Fibroblast of lung (primary cell): ENCODE measurements around the gene GNGT2. TPM values are rescaled to one million over a fixed set of nuclear protein-coding genes. Genes with fewer than 3 reads are reported as not detected.
A peak's percentile ranks its signal among the peaks of the same experiment; 100 is the strongest.

Source experiments
- DNase-seq, 2 donors: peaks; one replicate each; pipeline versions ENCODE4 v3.0.0 to v3.0.0-alpha.2; 2010; ENCODE audit warnings: low read depth in 2 of 2
- H2AFZ ChIP-seq: 2 replicates; pipeline ENCODE4 v1.5.1; 2012; ENCODE audit warnings: low read length, control low read depth, inconsistent platforms
- H3K27ac ChIP-seq: 2 replicates; pipeline ENCODE4 v1.5.1; 2011; ENCODE audit warnings: low read length, control low read depth; ENCODE audit not compliant: insufficient read depth
- H3K27me3 ChIP-seq: 2 replicates; pipeline ENCODE4 v1.5.1; 2011; ENCODE audit warnings: mild to moderate bottlenecking, low read length; ENCODE audit not compliant: control insufficient read depth, insufficient read depth
- H3K36me3 ChIP-seq: 2 replicates; pipeline ENCODE4 v1.5.1; 2011; ENCODE audit warnings: low read length; ENCODE audit not compliant: control insufficient read depth, insufficient read depth
- H3K4me1 ChIP-seq: 2 replicates; pipeline ENCODE4 v1.5.1; 2011; ENCODE audit warnings: low read length; ENCODE audit not compliant: control insufficient read depth, insufficient read depth; ENCODE audit errors: extremely low read depth
- H3K4me2 ChIP-seq: 2 replicates; pipeline ENCODE4 v1.5.1; 2011; ENCODE audit warnings: low read length, control low read depth; ENCODE audit not compliant: insufficient read depth; ENCODE audit errors: extremely low read depth
- H3K4me3 ChIP-seq, 4 experiments: fragments of 200-600 bp in 1 of 4; sonication (generic) in 1 of 4; replicated peaks in 1 of 4; 2 replicates each; pipeline ENCODE4 v1.5.1; 2011 to 2016; ENCODE audit warnings: low read length in 4 of 4, low read depth in 3 of 4, mild to moderate bottlenecking in 3 of 4, control low read depth in 2 of 4, inconsistent platforms in 1 of 4, mixed read lengths in 1 of 4; ENCODE audit not compliant: insufficient read depth in 1 of 4; ENCODE audit errors: control extremely low read depth in 1 of 4
- H3K79me2 ChIP-seq: 2 replicates; pipeline ENCODE4 v1.5.1; 2012; ENCODE audit warnings: mild to moderate bottlenecking, low read length, inconsistent platforms; ENCODE audit not compliant: control insufficient read depth, insufficient read depth
- H3K9ac ChIP-seq: 2 replicates; pipeline ENCODE4 v1.5.1; 2011; ENCODE audit warnings: mild to moderate bottlenecking, low read length, control low read depth; ENCODE audit not compliant: insufficient read depth
- H3K9me3 ChIP-seq: 2 replicates; pipeline ENCODE4 v1.5.1; 2012; ENCODE audit warnings: low read depth, low read length; ENCODE audit not compliant: control insufficient read depth, insufficient read depth
- H4K20me1 ChIP-seq: 2 replicates; pipeline ENCODE4 v1.5.1; 2011; ENCODE audit warnings: low read length; ENCODE audit not compliant: control insufficient read depth, insufficient read depth; ENCODE audit errors: extremely low read depth
- EZH2 ChIP-seq: IDR thresholded peaks from 2 replicates; pipeline ENCODE4 v1.5.1; 2012; ENCODE audit warnings: low read length, control low read depth, mild to moderate bottlenecking; ENCODE audit errors: missing control alignments
- polyA plus RNA-seq, 2 donors: library from polyadenylated mRNA; depleted of rRNA in 1 of 2; stranded (reverse) in 1 of 2; unstranded in 1 of 2; fragments of >200 nt; gene quantifications; 2 replicates each; pipeline ENCODE4 v1.2.1, GENCODE V29; 2011 to 2012; ENCODE audit warnings: missing spikeins in 1 of 2
- total RNA-seq: library from RNA; depleted of rRNA; stranded (reverse); fragments of >200 nt; gene quantifications from 2 replicates; pipeline ENCODE4 v1.2.1, GENCODE V29; 2014
- TF ChIP-seq, protein P1 (sequence below), 2 donors: IDR thresholded peaks in 1 of 2; conservative IDR thresholded peaks in 1 of 2; 1 replicate in 1 of 2; 2 replicates in 1 of 2; pipeline ENCODE4 v1.5.1; 2011 to 2012; ENCODE audit warnings: low read length in 2 of 2, control low read depth in 1 of 2, inconsistent platforms in 1 of 2, low read depth in 1 of 2, mild to moderate bottlenecking in 1 of 2

The GNGT2 gene
- total and polyA plus RNA-seq, 2 donors (not counting 1 experiment from before 2014, with no cell fraction given): 3.7 TPM; not detected in 1

DNA sequence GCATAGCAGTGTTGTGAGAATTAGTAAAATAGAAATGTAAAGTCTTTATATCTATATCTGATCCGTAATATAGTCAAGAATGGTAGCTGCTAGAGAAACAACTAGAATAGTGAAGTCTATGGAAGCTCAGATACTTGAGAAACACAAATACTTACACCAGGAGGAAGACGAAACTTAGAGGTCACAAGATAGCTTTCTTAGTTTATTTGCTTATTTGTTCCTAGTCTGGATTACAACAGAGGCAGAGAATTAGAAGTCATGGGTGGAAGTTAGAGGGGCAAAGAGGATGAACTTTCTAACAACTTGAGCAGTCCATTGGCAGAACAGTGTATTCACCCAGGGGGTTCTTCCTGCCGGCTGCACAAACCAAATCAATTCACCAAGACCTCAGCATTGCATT, 13.9 kb downstream of the GNGT2 start:
- Histone ChIP-seq H3K4me2 (no peak overlapping the region), H2AFZ (no peak overlapping the region)
- no peak for DNase-seq

DNA sequence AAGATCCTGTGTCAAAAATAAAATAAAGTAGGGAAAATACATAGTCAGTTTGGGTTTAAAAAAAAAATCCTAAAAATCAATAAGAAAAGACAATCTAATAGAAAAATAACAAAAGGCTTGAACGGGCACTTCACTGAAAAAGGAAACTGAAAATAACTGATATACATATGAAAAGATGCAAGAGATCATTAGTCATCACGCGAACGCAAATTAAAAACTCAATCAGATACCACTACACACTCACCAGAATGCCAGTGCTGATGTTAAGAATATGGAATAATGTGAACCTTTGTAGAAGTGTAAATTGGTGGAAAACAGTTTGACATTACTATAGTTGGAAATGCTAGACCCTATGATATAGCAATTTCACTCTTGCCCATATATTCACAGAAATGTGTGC, 14.6 kb downstream of the GNGT2 start:
- Histone ChIP-seq H2AFZ (no peak overlapping the region), H3K9me3 (no peaks in the 10 kb centered on the region), H3K27ac (no peak overlapping the region), H3K36me3 (no peaks in the 10 kb centered on the region), H3K79me2 (no peaks in the 10 kb centered on the region), H3K9ac (no peak overlapping the region), H4K20me1 (no peaks in the 10 kb centered on the region), H3K4me2 (no peak overlapping the region), H3K27me3 (no peaks in the 10 kb centered on the region), H3K4me3 (no peak overlapping the region), H3K4me1 (peaks cover 3% of the 10 kb centered on the region)
- DNase-seq: no peak
- no peak for TF ChIP-seq EZH2
- TF ChIP-seq, protein P1, sequence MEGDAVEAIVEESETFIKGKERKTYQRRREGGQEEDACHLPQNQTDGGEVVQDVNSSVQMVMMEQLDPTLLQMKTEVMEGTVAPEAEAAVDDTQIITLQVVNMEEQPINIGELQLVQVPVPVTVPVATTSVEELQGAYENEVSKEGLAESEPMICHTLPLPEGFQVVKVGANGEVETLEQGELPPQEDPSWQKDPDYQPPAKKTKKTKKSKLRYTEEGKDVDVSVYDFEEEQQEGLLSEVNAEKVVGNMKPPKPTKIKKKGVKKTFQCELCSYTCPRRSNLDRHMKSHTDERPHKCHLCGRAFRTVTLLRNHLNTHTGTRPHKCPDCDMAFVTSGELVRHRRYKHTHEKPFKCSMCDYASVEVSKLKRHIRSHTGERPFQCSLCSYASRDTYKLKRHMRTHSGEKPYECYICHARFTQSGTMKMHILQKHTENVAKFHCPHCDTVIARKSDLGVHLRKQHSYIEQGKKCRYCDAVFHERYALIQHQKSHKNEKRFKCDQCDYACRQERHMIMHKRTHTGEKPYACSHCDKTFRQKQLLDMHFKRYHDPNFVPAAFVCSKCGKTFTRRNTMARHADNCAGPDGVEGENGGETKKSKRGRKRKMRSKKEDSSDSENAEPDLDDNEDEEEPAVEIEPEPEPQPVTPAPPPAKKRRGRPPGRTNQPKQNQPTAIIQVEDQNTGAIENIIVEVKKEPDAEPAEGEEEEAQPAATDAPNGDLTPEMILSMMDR (conservative IDR thresholded peaks at IDR 0.05 in 1 of 2, IDR thresholded peaks at IDR 0.05 in 1 of 2; ENCODE audit: low read depth in 1 of 2, low read length in 2 of 2): no peak

More for the DNA sequence above, 13.9 kb downstream of the GNGT2 start:
- H3K4me3 ChIP-seq: no peak overlapping the region
- H4K20me1 ChIP-seq: no peaks in the 10 kb centered on the region
- H3K36me3 ChIP-seq: no peaks in the 10 kb centered on the region
- H3K4me1 ChIP-seq: peaks cover 3% of the 10 kb centered on the region
- H3K27me3 ChIP-seq: no peaks in the 10 kb centered on the region
- H3K79me2 ChIP-seq: no peaks in the 10 kb centered on the region
- TF ChIP-seq EZH2: no peak
- TF ChIP-seq, protein P1 (conservative IDR thresholded peaks at IDR 0.05 in 1 of 2, IDR thresholded peaks at IDR 0.05 in 1 of 2; ENCODE audit: low read depth in 1 of 2, low read length in 2 of 2): no peak
- no peak overlapping the region for H3K27ac ChIP-seq
- no peak overlapping the region for H3K9ac ChIP-seq
- no peaks in the 10 kb centered on the region for H3K9me3 ChIP-seq

DNA sequence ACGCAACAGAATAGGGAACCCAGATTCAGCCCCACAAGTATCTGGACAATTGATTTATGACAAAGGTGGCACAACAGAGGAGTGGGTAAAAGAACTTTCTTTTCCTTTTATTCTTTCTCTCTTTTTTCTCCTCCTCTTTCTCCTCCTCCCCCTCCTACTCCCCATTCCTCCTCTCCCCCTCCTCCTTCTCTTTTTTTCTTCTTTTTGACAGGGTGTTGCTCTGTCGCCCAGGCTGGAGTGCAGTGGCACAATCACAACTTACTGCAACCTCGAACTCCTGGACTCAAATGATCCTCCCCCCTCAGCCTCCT, 16.1 kb downstream of the GNGT2 start:
- Histone ChIP-seq H4K20me1 (no peaks in the 10 kb centered on the region), H3K79me2 (no peaks in the 10 kb centered on the region), H3K36me3 (no peaks in the 10 kb centered on the region), H3K4me3 (peak overlapping the region in 1 of 4 experiments; percentile 57), H3K27ac (no peak overlapping the region), H3K4me2 (no peak overlapping the region), H3K27me3 (no peaks in the 10 kb centered on the region), H2AFZ (no peak overlapping the region), H3K9ac (no peak overlapping the region), H3K4me1 (peaks cover 3% of the 10 kb centered on the region), H3K9me3 (no peaks in the 10 kb centered on the region)
- no peak for DNase-seq
- no peak for TF ChIP-seq EZH2
- TF ChIP-seq, protein P1 (conservative IDR thresholded peaks at IDR 0.05 in 1 of 2, IDR thresholded peaks at IDR 0.05 in 1 of 2; ENCODE audit: low read depth in 1 of 2, low read length in 2 of 2): no peak
